GM23248 (cell line): ENCODE data around the gene AKAP12.

ENCODE experiments used
- EZH2 ChIP-seq: fragments of 200-600 bp; sonication (generic); IDR thresholded peaks from 2 replicates; pipeline ENCODE4 v1.6.1; 2018; ENCODE audit warnings: antibody characterized with exemption, mild to moderate bottlenecking; ENCODE audit not compliant: insufficient read depth, poor library complexity, severe bottlenecking
- EZH2phosphoT487 ChIP-seq: fragments of 200-600 bp; sonication (generic); IDR thresholded peaks from 2 replicates; pipeline ENCODE4 v1.6.1; 2018; ENCODE audit warnings: antibody characterized with exemption, moderate library complexity, mild to moderate bottlenecking, low read depth; ENCODE audit not compliant: insufficient read depth

GRCh38 chr6:151215999-151216398 is 23.8 kb upstream of the AKAP12 start:
- no peak for TF ChIP-seq EZH2phosphoT487
- no peak for TF ChIP-seq EZH2
